NCI-H2171 (cell line): ENCODE results near the gene PMM2.
"Not testable (repeated sequence)": the region's sequence is repeated elsewhere in the genome, so short reads cannot be mapped to it uniquely, and the experiment has no call there.

ENCODE experiments used
- DNase-seq: peaks from one replicate; lab custom pipeline; 2025; lab: John Stamatoyannopoulos, UW

PMM2 gene

DNA sequence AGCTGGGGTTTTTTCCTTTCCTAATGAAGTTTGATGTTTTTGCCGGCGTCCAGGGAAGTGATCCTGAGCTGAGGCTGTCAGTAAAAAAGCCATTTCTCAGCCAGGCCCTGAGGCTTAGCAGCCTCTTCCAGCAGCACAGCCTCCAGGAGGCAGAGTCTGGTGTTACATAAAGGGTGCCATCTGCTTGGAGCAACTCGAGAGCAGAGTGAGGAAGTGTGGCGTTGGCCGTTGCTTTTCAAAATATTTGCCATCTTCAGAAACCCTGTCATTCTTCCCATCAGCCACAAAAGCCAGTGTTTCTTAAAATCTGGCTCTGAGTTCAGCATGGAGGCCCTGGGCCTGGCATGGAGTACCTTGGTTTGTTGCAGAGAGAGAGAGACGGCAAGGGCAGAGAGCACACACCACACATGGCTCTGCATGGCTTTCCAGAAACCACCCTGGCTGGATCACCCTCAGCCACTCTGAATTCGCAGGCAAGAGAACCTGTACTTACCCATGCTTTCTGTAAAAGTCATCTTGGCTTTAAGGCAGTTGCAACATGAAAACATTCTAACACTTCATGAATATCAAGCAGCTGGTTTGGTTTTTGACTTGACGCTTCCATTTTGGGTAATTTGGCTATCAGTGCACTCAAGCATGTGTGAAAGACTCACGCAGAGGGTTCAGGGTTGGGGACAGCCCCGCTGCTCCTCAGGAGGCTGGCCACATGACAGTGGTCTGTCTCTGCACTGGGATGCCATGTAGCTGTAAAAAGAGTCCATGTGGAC is 21.0 kb downstream of the PMM2 start:
- no peak for DNase-seq

DNA sequence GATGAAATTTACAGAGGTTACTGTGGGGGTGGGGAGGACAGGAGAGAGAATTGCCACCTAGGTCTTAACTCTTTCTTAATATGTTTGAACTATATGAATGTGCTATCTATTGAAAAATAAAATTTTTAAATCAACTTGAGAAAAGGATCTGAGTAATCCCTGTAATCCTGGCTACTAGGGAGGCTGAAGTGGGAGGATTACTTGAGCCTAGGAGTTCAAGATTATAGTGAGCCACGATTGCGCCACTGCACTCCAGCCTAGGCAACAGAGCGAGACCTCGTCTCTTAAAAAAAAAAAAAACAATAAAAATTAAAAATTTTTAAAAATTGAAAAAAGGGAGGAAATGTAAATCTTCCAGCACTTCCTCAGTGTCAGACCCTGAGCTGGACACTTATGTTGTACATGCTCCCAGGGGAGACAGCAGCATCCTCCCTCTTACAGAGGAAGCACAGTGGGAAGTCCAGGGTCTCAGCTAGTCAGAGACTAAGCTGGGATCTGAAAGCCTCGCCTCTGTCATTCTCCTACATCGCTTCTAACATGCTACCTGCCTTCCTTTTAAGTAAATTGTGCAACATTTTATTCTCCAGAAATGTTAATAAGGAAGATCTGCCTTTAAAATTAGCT is 21.9 kb downstream of the PMM2 start:
- no peak for DNase-seq

DNA sequence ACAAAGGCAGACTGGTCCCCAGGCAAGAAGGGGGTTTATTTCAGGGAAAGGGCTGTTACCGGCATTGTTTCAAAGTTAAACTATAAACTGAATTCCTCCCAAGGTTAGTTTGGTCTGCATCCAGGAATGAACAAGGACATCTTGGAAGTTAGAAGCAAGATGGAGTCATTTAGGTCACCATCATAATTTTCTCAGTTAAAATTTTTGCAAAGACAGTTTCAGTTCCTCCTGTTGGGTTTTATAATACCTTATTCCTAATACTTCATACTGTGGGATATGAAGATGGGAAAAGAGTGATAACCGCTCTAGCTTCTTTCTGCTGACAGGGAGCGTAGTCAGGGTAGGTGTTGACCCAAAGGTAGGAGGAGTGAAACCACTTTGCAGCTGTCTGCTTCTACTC is 24.8 kb downstream of the PMM2 start:
- DNase-seq, result no peak

- DNase-seq, result no peak
Measured at GRCh38 chr16:8826278-8826879, 28.7 kb downstream of the PMM2 start.

- DNase-seq, result no peak
Measured at GRCh38 chr16:8828541-8829165, 31.0 kb downstream of the PMM2 start.

- DNase-seq, result no peak
Measured at GRCh38 chr16:8831450-8831849, 33.8 kb downstream of the PMM2 start.

- no peak for DNase-seq
Measured at GRCh38 chr16:8831871-8832716, 34.5 kb downstream of the PMM2 start.

- DNase-seq, result no peak
Measured at GRCh38 chr16:8832717-8833105, 35.1 kb downstream of the PMM2 start.

DNA sequence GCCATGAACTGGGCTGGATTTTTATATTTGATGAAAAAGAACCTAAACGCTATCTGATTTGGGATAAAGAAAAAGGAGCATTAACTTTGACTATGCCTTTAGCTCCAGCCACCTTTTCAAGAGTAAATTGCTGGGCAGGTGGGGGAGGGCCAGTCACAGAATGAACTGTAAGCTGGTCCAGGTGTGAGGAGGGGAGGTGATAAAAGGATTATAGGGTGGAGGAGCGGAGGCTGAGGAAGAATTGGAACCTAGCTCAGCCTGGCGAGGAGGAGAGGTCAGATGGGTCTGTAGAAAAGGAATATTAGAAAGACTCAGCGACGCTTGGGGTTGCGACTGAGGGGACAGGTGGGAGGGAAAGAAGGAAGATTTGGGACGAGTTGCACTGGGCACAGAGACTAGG is 39.2 kb downstream of the PMM2 start:
- DNase-seq, result not testable (repeated sequence)

DNA sequence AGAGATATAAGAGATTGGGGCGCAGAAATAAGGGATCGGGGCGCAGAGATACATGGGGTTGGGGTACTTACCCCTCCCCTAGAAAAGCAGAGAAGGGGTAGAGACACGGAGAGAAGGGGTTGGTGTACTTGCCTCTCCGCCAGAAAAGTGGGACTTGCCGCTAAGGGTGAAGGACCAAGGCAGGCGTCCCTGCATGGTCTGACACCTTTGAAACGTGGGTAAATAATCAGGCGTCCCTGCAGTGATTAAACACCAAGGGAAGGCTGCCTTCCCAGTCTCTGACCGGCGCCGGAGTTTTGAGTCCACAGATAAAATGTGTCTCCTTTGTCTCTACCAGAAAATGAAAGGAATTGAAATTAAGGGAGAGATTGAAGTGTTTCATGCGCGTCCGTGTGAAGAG is 40.0 kb downstream of the PMM2 start:
- DNase-seq, result not testable (repeated sequence)

- DNase-seq, result peak; percentile 22
Measured at GRCh38 chr16:8842016-8842415, 44.4 kb downstream of the PMM2 start.

GRCh38 chr16:8843296-8843695 is 45.7 kb downstream of the PMM2 start:
- not testable (repeated sequence) for DNase-seq

GRCh38 chr16:8845699-8846298 is 48.2 kb downstream of the PMM2 start:
- DNase-seq, result no peak

- DNase-seq, result no peak
Measured at GRCh38 chr16:8846401-8846932, 48.8 kb downstream of the PMM2 start.

- no peak for DNase-seq
Measured at GRCh38 chr16:8847145-8847544, 49.5 kb downstream of the PMM2 start.

- DNase-seq, result no peak
Measured at GRCh38 chr16:8847623-8848022, 50.0 kb downstream of the PMM2 start.

- no peak for DNase-seq
Measured at GRCh38 chr16:8848231-8848938, 50.7 kb downstream of the PMM2 start.

DNA sequence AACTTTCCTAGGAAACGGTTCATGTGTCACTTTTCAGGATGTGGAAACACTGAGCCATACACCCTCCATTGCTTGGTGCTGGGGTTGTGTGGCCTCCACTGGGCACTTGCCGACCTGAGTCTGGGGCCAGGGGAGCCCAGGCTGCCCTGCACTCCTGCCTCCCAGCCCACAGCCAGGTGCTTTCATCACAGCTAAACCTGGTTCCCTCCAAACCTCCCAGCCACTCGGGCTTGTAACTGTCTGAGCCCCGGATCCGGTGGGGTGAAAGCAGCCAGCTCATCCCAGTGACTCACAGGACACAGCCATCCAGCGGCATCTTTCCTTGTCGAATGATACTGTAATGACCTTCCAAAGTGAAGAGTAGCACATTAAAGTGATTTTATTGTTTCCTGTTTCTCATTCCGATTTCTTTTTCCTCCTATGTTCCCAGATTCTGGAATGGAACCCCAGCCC is 51.3 kb downstream of the PMM2 start:
- DNase-seq, result no peak

GRCh38 chr16:8849411-8850011 is 51.9 kb downstream of the PMM2 start:
- no peak for DNase-seq

GRCh38 chr16:8850279-8850885 is 52.7 kb downstream of the PMM2 start:
- no peak for DNase-seq
